Loucy (cell line): Measurements from ENCODE around the gene TTC29.

Experiments used
- H2AFZ ChIP-seq: fragments of 200-600 bp; sonication (generic); 2 replicates; pipeline ENCODE4 v1.6.0; 2016; ENCODE audit warnings: antibody characterized with exemption, mild to moderate bottlenecking, low read length, moderate library complexity
- H3F3A ChIP-seq: fragments of 200-600 bp; 2 replicates; pipeline ENCODE4 v1.6.0; 2016; ENCODE audit warnings: antibody characterized with exemption, low read depth, mild to moderate bottlenecking
- H3K27me3 ChIP-seq: fragments of 200-600 bp; sonication (generic); 2 replicates; pipeline ENCODE4 v1.6.1; 2014; ENCODE audit warnings: low read length, mild to moderate bottlenecking; ENCODE audit not compliant: insufficient read depth, poor library complexity, severe bottlenecking
- H3K36me3 ChIP-seq: fragments of 200-600 bp; sonication (generic); 2 replicates; pipeline ENCODE4 v1.6.1; 2016; ENCODE audit warnings: low read length; ENCODE audit not compliant: insufficient read depth
- H3K4me1 ChIP-seq: fragments of 200-600 bp; sonication (generic); 2 replicates; pipeline ENCODE4 v1.5.1; 2014; ENCODE audit warnings: low read length, mild to moderate bottlenecking; ENCODE audit not compliant: insufficient read depth, poor library complexity, severe bottlenecking
- H3K4me2 ChIP-seq: fragments of 200-600 bp; sonication (generic); 2 replicates; pipeline ENCODE4 v1.6.0; 2014; ENCODE audit warnings: antibody characterized with exemption, low read length, low read depth, mild to moderate bottlenecking; ENCODE audit not compliant: poor library complexity, severe bottlenecking
- H3K4me3 ChIP-seq: fragments of 200-600 bp; sonication (generic); 2 replicates; pipeline ENCODE4 v1.5.1; 2014; ENCODE audit warnings: low read length, mild to moderate bottlenecking, mixed read lengths; ENCODE audit not compliant: poor library complexity, severe bottlenecking
- H3K79me2 ChIP-seq: fragments of 200-600 bp; sonication (generic); 2 replicates; pipeline ENCODE4 v1.6.1; 2014; ENCODE audit warnings: low read length; ENCODE audit not compliant: insufficient read depth
- H3K9ac ChIP-seq: fragments of 200-600 bp; sonication (generic); 2 replicates; pipeline ENCODE4 v1.6.0; 2014; ENCODE audit warnings: mild to moderate bottlenecking, low read depth, low read length, moderate library complexity; ENCODE audit not compliant: poor library complexity, severe bottlenecking
- H3K9me2 ChIP-seq: fragments of 200-600 bp; sonication (generic); replicated peaks from 2 replicates; pipeline ENCODE4 v1.6.1; 2016; ENCODE audit warnings: low read depth, low read length, mixed read lengths
- H3K9me3 ChIP-seq: fragments of 200-600 bp; sonication (generic); 2 replicates; pipeline ENCODE4 v1.6.1; 2014; ENCODE audit warnings: mild to moderate bottlenecking, antibody characterized with exemption, low read length, low read depth; ENCODE audit not compliant: insufficient read depth
- H4K20me1 ChIP-seq: fragments of 200-600 bp; sonication (generic); 2 replicates; pipeline ENCODE4 v1.6.0; 2014; ENCODE audit warnings: antibody characterized with exemption, low read length, mild to moderate bottlenecking; ENCODE audit not compliant: insufficient read depth, poor library complexity, severe bottlenecking
- EZH2phosphoT487 ChIP-seq: fragments of 200-600 bp; IDR thresholded peaks from 2 replicates; pipeline ENCODE4 v1.6.1; 2018; ENCODE audit warnings: antibody characterized with exemption, mild to moderate bottlenecking, moderate library complexity, borderline replicate concordance
- TF ChIP-seq, protein P1 (sequence below): fragments of 200-600 bp; sonication (generic); conservative IDR thresholded peaks from 2 replicates; pipeline ENCODE4 v1.5.1; 2014; ENCODE audit warnings: mild to moderate bottlenecking, antibody characterized with exemption, low read length

TTC29 gene

DNA sequence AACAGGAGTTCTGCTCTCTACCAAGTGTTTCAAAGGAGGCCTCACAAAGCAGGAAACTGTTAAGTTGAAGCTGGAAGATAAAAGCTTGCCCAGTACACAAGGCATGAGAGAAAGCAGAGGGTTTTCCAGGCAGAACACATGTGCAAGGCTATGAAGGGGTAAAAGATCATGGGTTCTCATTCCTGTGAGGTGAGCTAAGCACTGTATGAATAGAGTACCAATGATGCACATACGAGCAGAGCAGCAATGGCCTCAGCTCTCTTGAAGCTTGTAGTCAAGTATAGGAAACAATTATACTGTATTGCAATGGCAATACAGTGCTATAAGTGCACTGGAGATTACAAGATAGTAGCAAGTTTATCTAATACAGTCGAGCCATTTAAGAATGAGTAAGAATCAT lies 18.0 kb downstream of the TTC29 start:
- Histone ChIP-seq H3K9ac (no peak overlapping the region), H3K4me1 (peaks cover 24% of the 10 kb centered on the region), H3F3A (no peaks in the 10 kb centered on the region), H3K36me3 (no peaks in the 10 kb centered on the region), H3K27me3 (no peaks in the 10 kb centered on the region), H2AFZ (peak overlapping the region; percentile 55), H3K9me2 (no peaks in the 10 kb centered on the region), H3K79me2 (no peaks in the 10 kb centered on the region), H3K9me3 (no peaks in the 10 kb centered on the region), H4K20me1 (no peaks in the 10 kb centered on the region), H3K4me2 (peak overlapping the region; percentile 24), H3K4me3 (no peak overlapping the region)
- TF ChIP-seq, protein P1, sequence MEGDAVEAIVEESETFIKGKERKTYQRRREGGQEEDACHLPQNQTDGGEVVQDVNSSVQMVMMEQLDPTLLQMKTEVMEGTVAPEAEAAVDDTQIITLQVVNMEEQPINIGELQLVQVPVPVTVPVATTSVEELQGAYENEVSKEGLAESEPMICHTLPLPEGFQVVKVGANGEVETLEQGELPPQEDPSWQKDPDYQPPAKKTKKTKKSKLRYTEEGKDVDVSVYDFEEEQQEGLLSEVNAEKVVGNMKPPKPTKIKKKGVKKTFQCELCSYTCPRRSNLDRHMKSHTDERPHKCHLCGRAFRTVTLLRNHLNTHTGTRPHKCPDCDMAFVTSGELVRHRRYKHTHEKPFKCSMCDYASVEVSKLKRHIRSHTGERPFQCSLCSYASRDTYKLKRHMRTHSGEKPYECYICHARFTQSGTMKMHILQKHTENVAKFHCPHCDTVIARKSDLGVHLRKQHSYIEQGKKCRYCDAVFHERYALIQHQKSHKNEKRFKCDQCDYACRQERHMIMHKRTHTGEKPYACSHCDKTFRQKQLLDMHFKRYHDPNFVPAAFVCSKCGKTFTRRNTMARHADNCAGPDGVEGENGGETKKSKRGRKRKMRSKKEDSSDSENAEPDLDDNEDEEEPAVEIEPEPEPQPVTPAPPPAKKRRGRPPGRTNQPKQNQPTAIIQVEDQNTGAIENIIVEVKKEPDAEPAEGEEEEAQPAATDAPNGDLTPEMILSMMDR, result no peak
- no peak for TF ChIP-seq EZH2phosphoT487

GRCh38 chr4:146916479-146917076 lies 29.1 kb downstream of the TTC29 start:
- no peaks in the 10 kb centered on the region for H3K4me1 ChIP-seq
- TF ChIP-seq, protein P1, result peak; percentile 89
- no peak for TF ChIP-seq EZH2phosphoT487

GRCh38 chr4:146915132-146915531 lies 30.5 kb downstream of the TTC29 start:
- Histone ChIP-seq H4K20me1 (no peaks in the 10 kb centered on the region), H2AFZ (no peak overlapping the region), H3K27me3 (no peaks in the 10 kb centered on the region), H3K9ac (no peak overlapping the region), H3K4me2 (no peak overlapping the region), H3K36me3 (no peaks in the 10 kb centered on the region), H3K9me3 (no peaks in the 10 kb centered on the region), H3K4me1 (no peaks in the 10 kb centered on the region), H3K9me2 (no peaks in the 10 kb centered on the region), H3K4me3 (no peak overlapping the region), H3K79me2 (no peaks in the 10 kb centered on the region), H3F3A (no peaks in the 10 kb centered on the region)
- no peak for TF ChIP-seq EZH2phosphoT487
- TF ChIP-seq, protein P1, result no peak

More at GRCh38 chr4:146916479-146917076, 29.1 kb downstream of the TTC29 start:
- H3K9me2 ChIP-seq, result no peaks in the 10 kb centered on the region
- H3K36me3 ChIP-seq, result no peaks in the 10 kb centered on the region
- no peak overlapping the region for H2AFZ ChIP-seq
- no peak overlapping the region for H3K9ac ChIP-seq
- H3F3A ChIP-seq, result no peaks in the 10 kb centered on the region
- H4K20me1 ChIP-seq, result no peaks in the 10 kb centered on the region
- H3K79me2 ChIP-seq, result no peaks in the 10 kb centered on the region
- no peak overlapping the region for H3K4me2 ChIP-seq
- H3K4me3 ChIP-seq, result no peak overlapping the region
- H3K27me3 ChIP-seq, result no peaks in the 10 kb centered on the region
- H3K9me3 ChIP-seq, result no peaks in the 10 kb centered on the region
